T47D (cell line): ENCODE measurements around the gene STARD3.
"Not testable (repeated sequence)": the region's sequence is repeated elsewhere in the genome, so short reads cannot be mapped to it uniquely, and the experiment has no call there.

Experiments
- DNase-seq, 2 experiments: peaks; one replicate each; pipeline versions ENCODE4 v3.0.0 to v3.0.0-alpha.2; 2011 to 2012; ENCODE audit warnings: low read depth in 1 of 2, low spot score in 1 of 2
- JUND ChIP-seq: IDR thresholded peaks from 2 replicates; pipeline ENCODE4 v1.6.1; 2012; ENCODE audit warnings: low read depth
- in situ Hi-C: cut with HindIII; loops from 2 replicates; pipeline ENCODE4 v1.10.0; 2016; ENCODE audit warnings: low sequenced_read_pairs, low pct_unique_long_range_greater_than_20kb

STARD3 gene

DNA sequence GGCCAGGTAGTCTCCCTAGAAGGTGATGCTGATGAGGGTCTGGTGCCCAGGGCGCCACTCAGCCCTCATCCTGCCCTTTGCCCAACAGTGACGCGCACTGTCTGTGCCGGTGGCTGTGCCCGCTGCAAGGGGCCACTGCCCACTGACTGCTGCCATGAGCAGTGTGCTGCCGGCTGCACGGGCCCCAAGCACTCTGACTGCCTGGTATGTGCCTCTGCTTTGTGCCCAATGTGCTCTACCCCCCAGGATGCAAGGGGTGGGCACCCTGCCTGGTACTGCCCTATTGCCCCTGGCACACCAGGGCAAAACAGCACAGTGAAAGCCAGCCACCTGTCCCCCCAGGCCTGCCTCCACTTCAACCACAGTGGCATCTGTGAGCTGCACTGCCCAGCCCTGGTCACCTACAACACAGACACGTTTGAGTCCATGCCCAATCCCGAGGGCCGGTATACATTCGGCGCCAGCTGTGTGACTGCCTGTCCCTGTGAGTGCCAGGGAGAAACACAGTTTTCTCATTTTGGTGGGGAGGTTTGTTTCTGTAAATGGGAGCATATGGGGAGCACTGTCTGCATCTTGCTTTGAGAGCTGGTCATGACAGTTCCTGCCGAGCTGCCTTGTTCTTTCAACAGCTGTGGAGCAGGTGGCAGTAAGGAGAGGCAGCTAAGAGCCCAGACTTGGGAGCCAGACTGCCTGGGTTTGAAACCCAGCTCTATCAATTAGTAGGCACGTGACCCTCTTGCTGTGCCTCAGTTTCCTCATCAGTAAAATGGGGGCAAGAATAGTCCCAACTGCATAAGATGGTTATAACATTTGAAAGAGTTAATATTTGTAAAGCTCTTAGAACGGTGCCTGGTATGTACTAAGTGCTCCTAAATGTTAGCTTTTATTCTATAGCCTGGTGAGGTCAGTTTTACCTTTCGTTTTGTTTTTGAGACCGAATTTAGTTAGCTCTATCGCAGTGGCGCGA is 73.3 kb downstream of the STARD3 start:
- no peak for TF ChIP-seq JUND
- in situ Hi-C loops, result no loop called here
- no peak for DNase-seq

GRCh38 chr17:39711071-39711470 is 74.1 kb downstream of the STARD3 start:
- in situ Hi-C loops, DNase-seq: not testable (repeated sequence)

GRCh38 chr17:39711851-39712250 is 74.9 kb downstream of the STARD3 start:
- DNase-seq, result no peak
- no peak for TF ChIP-seq JUND
- in situ Hi-C loops, result no loop called here
